GM23338 (cell line): ENCODE data around the gene NBDY. TPM values are rescaled to one million over a fixed set of nuclear protein-coding genes. Genes with fewer than 3 reads are reported as not detected.

Experiments used
- ATAC-seq: fragments of 200-7000 bp; cut with Tn5 transposase; 3 replicates; pipeline ENCODE4 v1.9.1; 2020
- DNase-seq: peaks from one replicate; pipeline ENCODE4 v3.0.0-alpha.2; 2015; ENCODE audit warnings: low spot score
- H2AFZ ChIP-seq: fragments of 200-600 bp; sonication (generic); 2 replicates; pipeline ENCODE4 v1.8.0; 2016; ENCODE audit warnings: antibody characterized with exemption, mild to moderate bottlenecking, moderate library complexity
- H3F3A ChIP-seq: fragments of 200-600 bp; sonication (generic); replicated peaks from 2 replicates; pipeline ENCODE4 v1.8.0; 2017; ENCODE audit warnings: antibody characterized with exemption, mixed run types, low read depth
- H3K27ac ChIP-seq: fragments of 200-600 bp; sonication (generic); 2 replicates; pipeline ENCODE4 v1.6.1; 2016; ENCODE audit warnings: low read depth
- H3K27me3 ChIP-seq: fragments of 200-600 bp; sonication (generic); 2 replicates; pipeline ENCODE4 v1.8.0; 2016; ENCODE audit warnings: mild to moderate bottlenecking, mixed run types, moderate library complexity; ENCODE audit not compliant: insufficient read depth
- H3K36me3 ChIP-seq: fragments of 200-600 bp; sonication (generic); 2 replicates; pipeline ENCODE4 v1.8.0; 2016; ENCODE audit warnings: mild to moderate bottlenecking; ENCODE audit not compliant: insufficient read depth
- H3K4me1 ChIP-seq: fragments of 200-600 bp; sonication (generic); 2 replicates; pipeline ENCODE4 v1.8.0; 2016; ENCODE audit warnings: mild to moderate bottlenecking, moderate library complexity; ENCODE audit not compliant: insufficient read depth
- H3K4me2 ChIP-seq: fragments of 200-600 bp; sonication (generic); 2 replicates; pipeline ENCODE4 v1.7.1; 2017; ENCODE audit warnings: mixed run types
- H3K4me3 ChIP-seq: fragments of 200-600 bp; sonication (generic); 2 replicates; pipeline ENCODE4 v1.6.1; 2016; ENCODE audit warnings: mixed run types
- H3K79me2 ChIP-seq: fragments of 200-600 bp; sonication (generic); replicated peaks from 2 replicates; pipeline ENCODE4 v1.8.0; 2017; ENCODE audit warnings: mild to moderate bottlenecking; ENCODE audit not compliant: insufficient read depth
- H3K9me2 ChIP-seq: fragments of 200-600 bp; sonication (generic); 2 replicates; pipeline ENCODE4 v1.8.0; 2017; ENCODE audit not compliant: insufficient read depth
- H4K20me1 ChIP-seq: fragments of 200-600 bp; sonication (generic); replicated peaks from 2 replicates; pipeline ENCODE4 v1.8.0; 2017; ENCODE audit warnings: mild to moderate bottlenecking; ENCODE audit not compliant: insufficient read depth
- H3K27ac Mint-ChIP-seq: 2 replicates; pipeline ENCODE4 v1.8.0; 2020; ENCODE audit warnings: inconsistent platforms, mild to moderate bottlenecking, moderate library complexity, mixed read lengths
- H3K27me3 Mint-ChIP-seq: 3 replicates; pipeline ENCODE4 v1.8.0; 2022; ENCODE audit warnings: low read depth, mild to moderate bottlenecking, moderate library complexity, mixed read lengths, inconsistent platforms; ENCODE audit not compliant: insufficient read depth, poor library complexity
- H3K36me3 Mint-ChIP-seq: 3 replicates; pipeline ENCODE4 v1.8.0; 2021; ENCODE audit warnings: low read depth, mild to moderate bottlenecking, inconsistent platforms, moderate library complexity, mixed read lengths
- H3K4me1 Mint-ChIP-seq: 3 replicates; pipeline ENCODE4 v1.8.0; 2020; ENCODE audit warnings: mild to moderate bottlenecking, inconsistent platforms, mixed read lengths
- H3K4me3 Mint-ChIP-seq: 3 replicates; pipeline ENCODE4 v1.8.0; 2021; ENCODE audit warnings: moderate library complexity, mild to moderate bottlenecking, inconsistent platforms, mixed read lengths
- H3K9me3 Mint-ChIP-seq: 3 replicates; pipeline ENCODE4 v1.8.0; 2020; ENCODE audit warnings: moderate library complexity, mild to moderate bottlenecking, inconsistent platforms, mixed read lengths
- CTCF ChIP-seq, 2 experiments: fragments of 200-600 bp in 1 of 2; sonication (generic) in 1 of 2; conservative IDR thresholded peaks; 2 replicates each; pipeline versions ENCODE4 v1.5.1 to v1.6.1; 2016 to 2017; ENCODE audit warnings: antibody characterized with exemption in 2 of 2, low read depth in 2 of 2, mild to moderate bottlenecking in 2 of 2, moderate library complexity in 1 of 2
- EZH2 ChIP-seq: fragments of 200-600 bp; sonication (generic); IDR thresholded peaks from one replicate; pipeline ENCODE4 v1.8.0; 2017; ENCODE audit warnings: antibody characterized with exemption, mild to moderate bottlenecking, low read depth; ENCODE audit not compliant: unreplicated experiment
- EZH2phosphoT487 ChIP-seq: fragments of 200-600 bp; sonication (generic); IDR thresholded peaks from one replicate; pipeline ENCODE4 v1.8.1; 2018; ENCODE audit warnings: antibody characterized with exemption; ENCODE audit not compliant: unreplicated experiment
- JUNB ChIP-seq: IDR thresholded peaks from one replicate; pipeline ENCODE4 v1.6.1; 2016; ENCODE audit warnings: antibody characterized with exemption; ENCODE audit not compliant: unreplicated experiment
- NANOG ChIP-seq: IDR thresholded peaks from 2 replicates; pipeline ENCODE4 v1.6.1; 2016; ENCODE audit warnings: antibody characterized with exemption, borderline replicate concordance
- POLR2AphosphoS5 ChIP-seq: IDR thresholded peaks from 2 replicates; pipeline ENCODE4 v1.6.1; 2016; ENCODE audit warnings: antibody characterized with exemption, low read depth
- REST ChIP-seq: IDR thresholded peaks from one replicate; pipeline ENCODE4 v1.6.1; 2018; ENCODE audit warnings: antibody characterized with exemption; ENCODE audit not compliant: unreplicated experiment
- STAT1 ChIP-seq: IDR thresholded peaks from one replicate; pipeline ENCODE4 v1.6.1; 2016; ENCODE audit warnings: antibody characterized with exemption; ENCODE audit not compliant: unreplicated experiment
- ZNF331 ChIP-seq: fragments of 250-450 bp; sonication (Bioruptor Pico); IDR thresholded peaks from 2 replicates; pipeline ENCODE4 v1.5.0; 2020; ENCODE audit warnings: low read depth, mild to moderate bottlenecking, moderate library complexity
- ZNF462 ChIP-seq: fragments of 250-450 bp; sonication (Bioruptor Pico); IDR thresholded peaks from 2 replicates; pipeline ENCODE4 v1.5.0; 2020; ENCODE audit warnings: mild to moderate bottlenecking, moderate library complexity
- polyA plus RNA-seq: library from polyadenylated mRNA; unstranded; fragments of >200 nt; fragmentation: Nextera tagmentation; extraction: Ambion mirVana; gene quantifications from 2 replicates; pipeline ENCODE4 v1.2.1, GENCODE V29; 2016
- total RNA-seq: library from RNA; depleted of rRNA; stranded (reverse); fragments of >200 nt; shearing (Covaris generic); gene quantifications from 2 replicates; pipeline ENCODE4 v1.2.3, GENCODE V29; 2014
- TF ChIP-seq, protein P1 (sequence below): IDR thresholded peaks from 2 replicates; pipeline ENCODE4 v1.6.1; 2016; ENCODE audit warnings: antibody characterized with exemption

The NBDY gene
- total and polyA plus RNA-seq, 2 experiments from 2014 or later: 9.6 to 206 TPM

GRCh38 chrX:56789518-56790070 lies 60.6 kb downstream of the NBDY start:
- Histone ChIP-seq H4K20me1 (no peaks in the 10 kb centered on the region), H3K4me3 (no peak overlapping the region), H3F3A (no peaks in the 10 kb centered on the region), H3K4me1 (no peaks in the 10 kb centered on the region), H3K79me2 (0 out of 2 replicates have a peak, but pooled peaks cover 3% of the 10 kb centered on the region), H3K36me3 (no peaks in the 10 kb centered on the region), H3K27me3 (no peaks in the 10 kb centered on the region), H3K4me2 (no peak overlapping the region), H3K9me2 (no peaks in the 10 kb centered on the region), H3K27ac (no peak overlapping the region), H2AFZ (no peak overlapping the region)
- H3K9me3 Mint-ChIP-seq: no peaks in the 10 kb centered on the region
- ATAC-seq (no peak), DNase-seq (no peak)
- H3K27me3 Mint-ChIP-seq: peaks cover 5% of the 10 kb centered on the region
- H3K27ac Mint-ChIP-seq: no peak overlapping the region
- H3K36me3 Mint-ChIP-seq: peaks cover 54% of the 10 kb centered on the region
- no peak for TF ChIP-seq POLR2AphosphoS5
- TF ChIP-seq ZNF331 (CRISPR knock-in tag): no peak
- TF ChIP-seq CTCF (conservative IDR thresholded peaks at IDR 0.05; ENCODE audit: low read depth in 2 of 2): no peak
- no peak for TF ChIP-seq EZH2
- TF ChIP-seq, protein P1, sequence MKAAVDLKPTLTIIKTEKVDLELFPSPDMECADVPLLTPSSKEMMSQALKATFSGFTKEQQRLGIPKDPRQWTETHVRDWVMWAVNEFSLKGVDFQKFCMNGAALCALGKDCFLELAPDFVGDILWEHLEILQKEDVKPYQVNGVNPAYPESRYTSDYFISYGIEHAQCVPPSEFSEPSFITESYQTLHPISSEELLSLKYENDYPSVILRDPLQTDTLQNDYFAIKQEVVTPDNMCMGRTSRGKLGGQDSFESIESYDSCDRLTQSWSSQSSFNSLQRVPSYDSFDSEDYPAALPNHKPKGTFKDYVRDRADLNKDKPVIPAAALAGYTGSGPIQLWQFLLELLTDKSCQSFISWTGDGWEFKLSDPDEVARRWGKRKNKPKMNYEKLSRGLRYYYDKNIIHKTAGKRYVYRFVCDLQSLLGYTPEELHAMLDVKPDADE: no peak
- TF ChIP-seq NANOG: no peak
- TF ChIP-seq ZNF462: no peak
- TF ChIP-seq STAT1: no peak
- TF ChIP-seq REST: no peak
- TF ChIP-seq EZH2phosphoT487: no peak
- TF ChIP-seq JUNB: no peak
- H3K4me1 Mint-ChIP-seq: no peaks in the 10 kb centered on the region; the same call in 1 of the 3 replicates
- no peak overlapping the region for H3K4me3 Mint-ChIP-seq
